Hepatocyte (in vitro differentiated cells): ENCODE data around the gene TPCN2. TPM values are rescaled to one million over a fixed set of nuclear protein-coding genes. Genes with fewer than 3 reads are reported as not detected.

Experiments
- DNase-seq: peaks from one replicate; pipeline ENCODE4 v3.0.0-alpha.2; 2016; ENCODE audit warnings: low spot score
- H2AFZ ChIP-seq: fragments of 200-600 bp; sonication (generic); 2 replicates; pipeline ENCODE4 v1.6.0; 2016; ENCODE audit warnings: antibody characterized with exemption, mild to moderate bottlenecking
- H3K27ac ChIP-seq: fragments of 200-600 bp; sonication (generic); 2 replicates; pipeline ENCODE4 v1.5.1; 2016; ENCODE audit warnings: mild to moderate bottlenecking
- H3K27me3 ChIP-seq: fragments of 200-600 bp; sonication (generic); 2 replicates; pipeline ENCODE4 v1.6.1; 2016
- H3K36me3 ChIP-seq: fragments of 200-600 bp; sonication (generic); replicated peaks from 2 replicates; pipeline ENCODE4 v1.5.1; 2016; ENCODE audit warnings: low read depth; ENCODE audit not compliant: insufficient read depth
- H3K4me1 ChIP-seq: fragments of 200-600 bp; sonication (generic); 2 replicates; pipeline ENCODE4 v1.5.1; 2016; ENCODE audit warnings: mild to moderate bottlenecking, moderate library complexity; ENCODE audit not compliant: insufficient read depth
- H3K4me2 ChIP-seq: fragments of 200-600 bp; sonication (generic); 2 replicates; pipeline ENCODE4 v1.6.0; 2016
- H3K4me3 ChIP-seq: fragments of 200-600 bp; sonication (generic); 2 replicates; pipeline ENCODE4 v1.5.1; 2016; ENCODE audit warnings: mild to moderate bottlenecking
- H3K79me2 ChIP-seq: fragments of 200-600 bp; sonication (generic); 2 replicates; pipeline ENCODE4 v1.6.0; 2017; ENCODE audit warnings: mild to moderate bottlenecking
- H3K9me2 ChIP-seq: fragments of 200-600 bp; sonication (generic); replicated peaks from 2 replicates; pipeline ENCODE4 v1.6.0; 2017; ENCODE audit warnings: mild to moderate bottlenecking; ENCODE audit not compliant: insufficient read depth
- H3K9me3 ChIP-seq: fragments of 200-600 bp; sonication (generic); 2 replicates; pipeline ENCODE4 v1.5.1; 2016; ENCODE audit warnings: low read depth, mild to moderate bottlenecking
- H4K20me1 ChIP-seq: fragments of 200-600 bp; sonication (generic); 2 replicates; pipeline ENCODE4 v1.6.0; 2016; ENCODE audit warnings: mild to moderate bottlenecking; ENCODE audit not compliant: insufficient read depth, poor library complexity, severe bottlenecking
- EZH2 ChIP-seq: fragments of 200-600 bp; sonication (generic); IDR thresholded peaks from 2 replicates; pipeline ENCODE4 v1.6.1; 2016; ENCODE audit warnings: antibody characterized with exemption, mild to moderate bottlenecking, borderline replicate concordance
- EZH2phosphoT487 ChIP-seq: fragments of 200-600 bp; sonication (generic); IDR thresholded peaks from one replicate; pipeline ENCODE4 v1.6.1; 2018; ENCODE audit warnings: antibody characterized with exemption, mild to moderate bottlenecking, low read depth, moderate library complexity; ENCODE audit not compliant: unreplicated experiment, severe bottlenecking
- WGBS: methylation state at CpG from one replicate; pipeline ENCODE4 v1.1.6; 2016; ENCODE audit warnings: low lambda C conversion rate; ENCODE audit errors: missing lambda C conversion rate; 5-methylcytosine and 5-hydroxymethylcytosine counted together
- polyA plus RNA-seq: library from polyadenylated mRNA; unstranded; fragments of >200 nt; fragmentation: Nextera tagmentation; extraction: Ambion mirVana; gene quantifications from 2 replicates; pipeline ENCODE4 v1.2.1, GENCODE V29; 2016
- total RNA-seq: library from RNA; depleted of rRNA; stranded (reverse); fragments of >200 nt; gene quantifications from 2 replicates; pipeline ENCODE4 v1.2.3, GENCODE V29; 2014
- TF ChIP-seq, protein P1 (sequence below): fragments of 200-600 bp; sonication (generic); IDR thresholded peaks from 2 replicates; pipeline ENCODE4 v1.5.1; 2016; ENCODE audit warnings: antibody characterized with exemption, mild to moderate bottlenecking; ENCODE audit not compliant: poor library complexity

The TPCN2 gene
- total and polyA plus RNA-seq, 2 experiments from 2014 or later: 16.6 to 21.3 TPM

DNA sequence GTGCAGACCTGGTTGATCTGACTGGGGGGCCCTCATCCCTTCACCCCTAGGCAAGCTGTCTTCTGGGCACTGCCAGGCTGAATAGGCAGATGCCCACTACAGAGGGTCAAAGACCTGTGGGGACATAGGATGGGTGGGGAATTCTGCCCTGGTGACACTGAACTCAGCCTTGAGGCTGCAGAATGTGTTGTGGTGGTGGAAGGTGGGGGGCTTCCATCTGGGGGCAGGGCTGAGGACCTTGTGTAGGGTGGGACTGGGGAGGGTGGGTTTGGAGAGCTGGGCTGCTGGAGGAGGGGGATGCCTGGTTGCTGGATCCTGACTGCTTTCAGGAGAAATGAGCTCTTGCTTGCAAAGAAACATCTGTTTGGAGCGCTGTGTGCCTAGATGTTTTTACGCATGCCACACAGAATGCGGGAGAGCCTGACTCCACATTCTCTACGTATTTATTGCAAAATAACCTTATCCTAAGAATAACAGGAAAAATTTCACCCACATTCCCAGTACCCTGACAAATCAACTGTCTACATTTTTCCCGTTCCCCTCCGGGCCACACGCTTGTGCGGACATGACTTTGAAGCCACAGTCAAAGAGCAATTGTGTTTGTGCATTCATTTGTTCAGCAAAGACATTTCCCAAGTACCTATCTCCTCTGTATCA is 125.3 kb downstream of the TPCN2 start:
- Histone ChIP-seq H3K27me3 (no peaks in the 10 kb centered on the region), H3K9me2 (no peaks in the 10 kb centered on the region), H3K9me3 (no peaks in the 10 kb centered on the region), H3K4me3 (no peak overlapping the region), H3K36me3 (no peaks in the 10 kb centered on the region), H3K79me2 (no peaks in the 10 kb centered on the region), H2AFZ (no peak overlapping the region), H3K27ac (no peak overlapping the region), H3K4me1 (no peaks in the 10 kb centered on the region), H4K20me1 (no peaks in the 10 kb centered on the region), H3K4me2 (no peak overlapping the region)
- TF ChIP-seq EZH2 (no peak), EZH2phosphoT487 (no peak)
- TF ChIP-seq, protein P1, sequence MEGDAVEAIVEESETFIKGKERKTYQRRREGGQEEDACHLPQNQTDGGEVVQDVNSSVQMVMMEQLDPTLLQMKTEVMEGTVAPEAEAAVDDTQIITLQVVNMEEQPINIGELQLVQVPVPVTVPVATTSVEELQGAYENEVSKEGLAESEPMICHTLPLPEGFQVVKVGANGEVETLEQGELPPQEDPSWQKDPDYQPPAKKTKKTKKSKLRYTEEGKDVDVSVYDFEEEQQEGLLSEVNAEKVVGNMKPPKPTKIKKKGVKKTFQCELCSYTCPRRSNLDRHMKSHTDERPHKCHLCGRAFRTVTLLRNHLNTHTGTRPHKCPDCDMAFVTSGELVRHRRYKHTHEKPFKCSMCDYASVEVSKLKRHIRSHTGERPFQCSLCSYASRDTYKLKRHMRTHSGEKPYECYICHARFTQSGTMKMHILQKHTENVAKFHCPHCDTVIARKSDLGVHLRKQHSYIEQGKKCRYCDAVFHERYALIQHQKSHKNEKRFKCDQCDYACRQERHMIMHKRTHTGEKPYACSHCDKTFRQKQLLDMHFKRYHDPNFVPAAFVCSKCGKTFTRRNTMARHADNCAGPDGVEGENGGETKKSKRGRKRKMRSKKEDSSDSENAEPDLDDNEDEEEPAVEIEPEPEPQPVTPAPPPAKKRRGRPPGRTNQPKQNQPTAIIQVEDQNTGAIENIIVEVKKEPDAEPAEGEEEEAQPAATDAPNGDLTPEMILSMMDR: no peak
- 78% methylated on average over 8 of the region's 8 CpGs for WGBS
- DNase-seq: no peak

DNA sequence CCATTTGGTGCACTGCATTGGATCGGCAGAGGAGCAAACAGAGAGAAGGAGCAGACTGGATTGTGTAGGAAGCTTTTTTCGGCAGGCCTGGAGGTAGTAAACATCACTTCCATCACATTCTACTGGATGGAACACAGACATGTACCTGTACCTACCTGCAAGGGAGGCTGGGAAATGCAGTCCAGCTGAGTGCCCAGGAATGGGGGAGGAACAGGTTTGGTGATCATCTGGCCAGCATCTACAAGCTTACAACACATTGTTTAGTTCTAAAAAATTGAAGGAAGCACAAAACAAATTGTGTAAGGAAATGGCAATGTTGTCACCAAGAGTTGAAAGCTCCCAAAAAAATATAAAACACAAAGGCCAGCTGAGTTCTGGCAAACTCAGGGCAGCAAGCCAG is 126.1 kb downstream of the TPCN2 start:
- H3K9me2 ChIP-seq: no peaks in the 10 kb centered on the region
- no peaks in the 10 kb centered on the region for H4K20me1 ChIP-seq
- 75% methylated on average over 2 of the region's 2 CpGs for WGBS
- H3K4me1 ChIP-seq: no peaks in the 10 kb centered on the region
- H3K9me3 ChIP-seq: no peaks in the 10 kb centered on the region
- no peak overlapping the region for H3K27ac ChIP-seq
- no peaks in the 10 kb centered on the region for H3K27me3 ChIP-seq
- TF ChIP-seq, protein P1: no peak
- TF ChIP-seq EZH2phosphoT487 (no peak), EZH2 (no peak)
- H3K36me3 ChIP-seq: no peaks in the 10 kb centered on the region
- H3K4me2 ChIP-seq: no peak overlapping the region
- H3K79me2 ChIP-seq: no peaks in the 10 kb centered on the region
- DNase-seq: no peak
- no peak overlapping the region for H3K4me3 ChIP-seq
- H2AFZ ChIP-seq: no peak overlapping the region

DNA sequence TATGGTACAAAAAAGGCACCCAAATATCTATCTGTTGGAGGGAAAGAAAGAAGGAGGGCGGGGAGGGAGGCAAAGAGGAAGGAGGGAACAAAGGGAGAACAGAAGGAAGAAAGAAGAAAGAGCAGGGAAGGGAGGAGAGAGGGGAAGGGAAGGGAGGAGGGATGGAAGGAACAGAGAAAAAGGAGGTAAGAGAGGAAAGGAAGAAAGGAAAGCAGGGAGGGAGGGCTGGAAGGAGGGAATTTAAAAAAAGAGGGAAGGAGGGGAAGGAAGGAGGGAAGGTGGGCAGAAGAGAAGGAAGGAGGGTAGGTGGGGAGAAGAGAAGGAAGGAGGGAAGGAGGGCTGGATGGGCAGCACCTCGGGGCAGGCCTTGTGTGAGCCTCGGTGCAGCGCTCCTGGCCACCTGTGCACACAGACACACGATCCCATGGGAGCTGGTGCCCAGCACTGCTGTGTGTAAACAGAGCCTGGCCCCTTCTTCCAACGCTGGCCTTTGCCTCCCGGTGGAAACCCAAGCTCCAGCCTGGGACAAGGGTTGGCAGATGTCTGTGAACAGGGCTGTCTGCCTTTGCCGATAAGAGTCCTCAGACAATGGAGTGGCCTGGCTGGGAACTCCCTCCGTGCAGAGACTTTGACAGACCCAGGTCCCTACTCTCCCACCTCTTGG is 130.2 kb downstream of the TPCN2 start:
- TF ChIP-seq, protein P1: no peak
- no peak for TF ChIP-seq EZH2phosphoT487
- no peak for TF ChIP-seq EZH2
- Histone ChIP-seq H3K27me3 (no peaks in the 10 kb centered on the region), H3K36me3 (no peaks in the 10 kb centered on the region), H3K4me1 (no peaks in the 10 kb centered on the region), H3K4me3 (no peak overlapping the region), H3K9me2 (no peaks in the 10 kb centered on the region), H2AFZ (no peak overlapping the region), H3K4me2 (no peak overlapping the region), H3K79me2 (no peaks in the 10 kb centered on the region), H3K9me3 (no peaks in the 10 kb centered on the region), H4K20me1 (no peaks in the 10 kb centered on the region), H3K27ac (no peak overlapping the region)
- no peak for DNase-seq
- WGBS: 61% methylated on average over 7 of the region's 9 CpGs
